Astrocyte (in vitro differentiated cells and primary cell): ENCODE results near the gene ZNF280C.

ENCODE experiments used
- EZH2 ChIP-seq: IDR thresholded peaks from 2 replicates; pipeline ENCODE4 v1.6.1; 2012; ENCODE audit warnings: mild to moderate bottlenecking, low read length, inconsistent platforms; ENCODE audit not compliant: insufficient read depth
- TF ChIP-seq, protein P1 (sequence below): IDR thresholded peaks from 2 replicates; pipeline ENCODE4 v1.5.1; 2011; ENCODE audit warnings: low read depth, mild to moderate bottlenecking, inconsistent platforms, low read length, moderate library complexity; ENCODE audit not compliant: insufficient read depth

DNA sequence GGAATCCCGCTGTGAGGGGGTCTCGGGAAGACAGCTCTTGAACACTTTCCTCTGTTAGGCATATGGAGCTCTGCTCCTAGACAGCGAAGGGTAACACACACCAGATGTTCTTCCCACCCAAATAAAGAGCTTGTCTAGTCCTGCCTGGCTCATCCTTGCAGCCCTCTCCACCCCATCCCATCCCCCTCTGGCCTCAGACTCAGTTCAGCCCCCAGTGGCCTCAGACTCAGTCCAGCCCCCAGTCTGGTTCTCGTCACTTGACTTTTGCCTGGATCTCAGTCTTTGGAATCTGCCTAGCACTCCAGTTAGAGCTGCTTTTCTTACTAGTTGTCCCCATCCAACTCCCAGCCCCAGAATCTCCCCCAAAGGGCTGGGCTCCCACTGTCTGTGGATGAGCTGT is 82.0 kb downstream of the ZNF280C start:
- TF ChIP-seq, protein P1, sequence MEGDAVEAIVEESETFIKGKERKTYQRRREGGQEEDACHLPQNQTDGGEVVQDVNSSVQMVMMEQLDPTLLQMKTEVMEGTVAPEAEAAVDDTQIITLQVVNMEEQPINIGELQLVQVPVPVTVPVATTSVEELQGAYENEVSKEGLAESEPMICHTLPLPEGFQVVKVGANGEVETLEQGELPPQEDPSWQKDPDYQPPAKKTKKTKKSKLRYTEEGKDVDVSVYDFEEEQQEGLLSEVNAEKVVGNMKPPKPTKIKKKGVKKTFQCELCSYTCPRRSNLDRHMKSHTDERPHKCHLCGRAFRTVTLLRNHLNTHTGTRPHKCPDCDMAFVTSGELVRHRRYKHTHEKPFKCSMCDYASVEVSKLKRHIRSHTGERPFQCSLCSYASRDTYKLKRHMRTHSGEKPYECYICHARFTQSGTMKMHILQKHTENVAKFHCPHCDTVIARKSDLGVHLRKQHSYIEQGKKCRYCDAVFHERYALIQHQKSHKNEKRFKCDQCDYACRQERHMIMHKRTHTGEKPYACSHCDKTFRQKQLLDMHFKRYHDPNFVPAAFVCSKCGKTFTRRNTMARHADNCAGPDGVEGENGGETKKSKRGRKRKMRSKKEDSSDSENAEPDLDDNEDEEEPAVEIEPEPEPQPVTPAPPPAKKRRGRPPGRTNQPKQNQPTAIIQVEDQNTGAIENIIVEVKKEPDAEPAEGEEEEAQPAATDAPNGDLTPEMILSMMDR = no peak
- no peak for TF ChIP-seq EZH2
